Measurements from ENCODE around the gene BAG1.

- TF ChIP-seq TAF1 (IDR thresholded peaks at IDR 0.05; ENCODE audit: borderline replicate concordance, low read depth, low read length) (no peak), POLR2A (IDR thresholded peaks at IDR 0.05; ENCODE audit: low read depth, low read length) (no peak)
Measured at GRCh38 chr9:33288235-33288634, 23.7 kb upstream of the BAG1 start.

Data from GM12892 (cell line).